Neuronal stem cell (in vitro differentiated cells): Measurements from ENCODE around the gene SVIL. TPM values are rescaled to one million over a fixed set of nuclear protein-coding genes. Genes with fewer than 3 reads are reported as not detected.
A peak's percentile ranks its signal among the peaks of the same experiment; 100 is the strongest.

ENCODE experiments used
- DNase-seq: peaks from one replicate; pipeline ENCODE4 v3.0.0-alpha.2; 2013; ENCODE audit warnings: low spot score
- H2AFZ ChIP-seq: one replicate; pipeline ENCODE4 v1.6.1; 2013; ENCODE audit warnings: mild to moderate bottlenecking, low read length, inconsistent platforms
- H2AK5ac ChIP-seq: 2 replicates; pipeline ENCODE4 v1.6.1; 2013; ENCODE audit warnings: low read depth, mild to moderate bottlenecking, inconsistent platforms, low read length, moderate library complexity, mixed read lengths
- H2BK120ac ChIP-seq: 2 replicates; pipeline ENCODE4 v1.6.1; 2013; ENCODE audit warnings: low read depth, mild to moderate bottlenecking, inconsistent platforms, low read length, moderate library complexity, mixed read lengths
- H2BK12ac ChIP-seq: one replicate; pipeline ENCODE4 v1.6.1; 2013; ENCODE audit warnings: low read length, inconsistent platforms
- H2BK15ac ChIP-seq: 2 replicates; pipeline ENCODE4 v1.6.1; 2013; ENCODE audit warnings: mild to moderate bottlenecking, low read length, inconsistent platforms, mixed read lengths
- H2BK5ac ChIP-seq: one replicate; pipeline ENCODE4 v1.6.1; 2013; ENCODE audit warnings: inconsistent platforms, mild to moderate bottlenecking, low read length, moderate library complexity
- H3K14ac ChIP-seq: one replicate; pipeline ENCODE4 v1.6.1; 2013; ENCODE audit warnings: low read length, inconsistent platforms
- H3K18ac ChIP-seq: 2 replicates; pipeline ENCODE4 v1.6.1; 2013; ENCODE audit warnings: low read length, inconsistent platforms
- H3K23ac ChIP-seq: 2 replicates; pipeline ENCODE4 v1.6.1; 2013; ENCODE audit warnings: low read depth, mild to moderate bottlenecking, mixed read lengths, low read length, inconsistent platforms; ENCODE audit not compliant: poor library complexity
- H3K27ac ChIP-seq: replicated peaks from 3 replicates; pipeline ENCODE4 v1.5.1; 2013; ENCODE audit warnings: low read length, inconsistent platforms
- H3K27me3 ChIP-seq, 3 experiments: 2 replicates each; pipeline ENCODE4 v1.6.1; 2013; ENCODE audit warnings: low read length in 3 of 3, mild to moderate bottlenecking in 2 of 3, inconsistent platforms in 1 of 3, low read depth in 1 of 3, mixed read lengths in 1 of 3, moderate library complexity in 1 of 3; ENCODE audit not compliant: control insufficient read depth in 3 of 3, insufficient read depth in 3 of 3
- H3K36me3 ChIP-seq, 2 donors: replicated peaks in 1 of 2; 2 replicates each; pipeline ENCODE4 v1.6.1; 2013; ENCODE audit warnings: low read length in 2 of 2; ENCODE audit not compliant: control insufficient read depth in 2 of 2, insufficient read depth in 2 of 2
- H3K4ac ChIP-seq: 2 replicates; pipeline ENCODE4 v1.6.1; 2013; ENCODE audit warnings: inconsistent platforms, mild to moderate bottlenecking, low read length, moderate library complexity
- H3K4me1 ChIP-seq, 2 donors: 1 replicate in 1 of 2; 2 replicates in 1 of 2; pipeline ENCODE4 v1.6.1; 2013; ENCODE audit warnings: low read length in 2 of 2, low read depth in 1 of 2; ENCODE audit not compliant: control insufficient read depth in 2 of 2, insufficient read depth in 1 of 2
- H3K4me2 ChIP-seq: one replicate; pipeline ENCODE4 v1.6.1; 2013; ENCODE audit warnings: mild to moderate bottlenecking, low read length, inconsistent platforms; ENCODE audit not compliant: insufficient read depth, poor library complexity, severe bottlenecking
- H3K4me3 ChIP-seq, 2 donors: 2 replicates each; pipeline ENCODE4 v1.5.1; 2013; ENCODE audit warnings: low read length in 2 of 2, mild to moderate bottlenecking in 2 of 2, inconsistent platforms in 1 of 2, moderate library complexity in 1 of 2
- H3K79me1 ChIP-seq: one replicate; pipeline ENCODE4 v1.6.1; 2013; ENCODE audit warnings: low read depth, mild to moderate bottlenecking, inconsistent platforms, low read length, moderate library complexity
- H3K9ac ChIP-seq: one replicate; pipeline ENCODE4 v1.6.1; 2013; ENCODE audit warnings: mild to moderate bottlenecking, low read depth, low read length, inconsistent platforms; ENCODE audit not compliant: poor library complexity
- H3K9me3 ChIP-seq, 2 donors: replicated peaks in 1 of 2; 2 replicates each; pipeline versions ENCODE3 to v1.6.1; 2013; ENCODE audit warnings: low read length in 2 of 2, mild to moderate bottlenecking in 2 of 2, inconsistent platforms in 1 of 2, low read depth in 1 of 2, mixed read lengths in 1 of 2, moderate library complexity in 1 of 2; ENCODE audit not compliant: control insufficient read depth in 2 of 2, insufficient read depth in 1 of 2
- H4K8ac ChIP-seq: one replicate; pipeline ENCODE4 v1.6.1; 2013; ENCODE audit warnings: low read depth, mild to moderate bottlenecking, inconsistent platforms, low read length, moderate library complexity
- H4K91ac ChIP-seq: one replicate; pipeline ENCODE4 v1.6.1; 2013; ENCODE audit warnings: low read length, low read depth, mild to moderate bottlenecking, inconsistent platforms; ENCODE audit not compliant: poor library complexity
- WGBS, 2 donors: extraction: QIAGEN DNeasy Blood & Tissue Kit; methylation state at CpG; one replicate each; pipeline ENCODE4 v1.1.7; 2013; ENCODE audit warnings: missing lambda C conversion rate in 2 of 2, mixed read lengths in 1 of 2; ENCODE audit not compliant: insufficient read length in 2 of 2, insufficient replicate concordance in 1 of 2; ENCODE audit errors: extremely low coverage in 2 of 2; 5-methylcytosine and 5-hydroxymethylcytosine counted together
- polyA plus RNA-seq, 2 experiments: library from polyadenylated mRNA; stranded (reverse); fragments of 200-250 nt; gene quantifications; one replicate each; pipeline ENCODE4 v1.2.3, GENCODE V29; 2013

SVIL gene
- 26.6 TPM for polyA plus RNA-seq (2013, experiment 1 of 2)
- 28.1 TPM for polyA plus RNA-seq (2013, experiment 2 of 2)

DNA sequence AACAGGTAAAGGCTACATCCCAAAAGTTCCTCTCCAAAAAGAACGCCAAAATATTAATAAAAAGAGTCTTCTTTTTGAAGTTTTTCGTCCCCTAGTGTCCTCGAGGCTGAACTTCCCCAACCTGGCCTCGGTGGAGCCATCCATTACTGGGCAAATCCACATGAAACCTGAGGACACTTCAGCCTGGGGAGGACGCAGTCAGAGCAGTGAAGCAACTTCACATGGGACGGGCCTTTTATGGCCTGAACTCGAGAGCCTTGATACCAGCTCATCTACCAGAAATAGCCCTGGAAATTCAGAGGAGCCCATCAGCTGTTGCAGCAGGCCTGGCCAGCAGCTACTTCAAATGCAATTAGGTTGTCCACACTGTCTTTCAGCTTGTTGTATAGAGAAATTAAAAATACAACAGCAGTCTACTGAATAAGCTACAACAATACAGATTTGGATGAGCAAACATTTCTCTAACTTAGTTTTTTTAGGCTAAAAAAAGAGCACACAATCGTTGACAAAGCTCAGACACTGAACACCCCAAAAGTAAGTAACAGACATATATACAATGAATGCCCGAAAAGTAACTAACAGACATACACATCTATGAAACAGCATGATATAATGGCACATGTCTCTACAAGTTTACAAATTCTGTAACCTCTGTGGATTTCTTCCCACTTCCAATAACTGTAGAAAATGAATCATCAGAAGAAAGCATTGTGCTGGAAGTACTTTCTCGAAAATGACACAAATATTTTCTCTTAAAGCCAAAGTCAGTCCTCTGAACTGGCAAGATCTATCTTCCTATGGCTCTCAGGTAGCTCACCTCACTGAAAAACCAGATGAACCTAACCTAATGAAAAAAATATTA, at the start of gene SVIL:
SVIL (minus strand) TSS at position 208 of the 862 bp plus-strand sequence. CDS start 79,913 bp downstream, outside the sequence.
- Histone ChIP-seq H2AFZ (no peak within 1 kb of the TSS), H3K23ac (no peak within 1 kb of the TSS), H3K4me2 (no peak within 1 kb of the TSS), H3K9me3 (no peaks in the 10 kb centered on the region), H2BK12ac (no peak within 1 kb of the TSS), H2AK5ac (no peak within 1 kb of the TSS), H3K18ac (no peak within 1 kb of the TSS), H4K91ac (no peak within 1 kb of the TSS), H3K27me3 (no peaks in the 10 kb centered on the region), H3K9ac (no peak within 1 kb of the TSS), H3K79me1 (peaks cover 4% of the 10 kb centered on the region), H3K27ac (peak within 1 kb of the TSS; percentile 19), H3K4me3 (no peak within 1 kb of the TSS), H3K4me1 (peaks cover 7 to 9% of the 10 kb centered on the region in 2 donors), H4K8ac (no peak within 1 kb of the TSS), H3K36me3 (peaks cover 0 to 2% of the 10 kb centered on the region in 2 donors), H3K4ac (no peak within 1 kb of the TSS), H2BK5ac (no peak within 1 kb of the TSS), H2BK120ac (no peak within 1 kb of the TSS), H2BK15ac (no peak within 1 kb of the TSS), H3K14ac (no peak within 1 kb of the TSS)
- WGBS, 2 donors = no CpG with 5 or more reads among the region's 10 CpGs
- DNase-seq = no peak

- no peak overlapping the region for H3K14ac ChIP-seq
- WGBS, 2 donors = no CpG with 5 or more reads among the region's 9 CpGs
- no peak overlapping the region for H3K4ac ChIP-seq
- no peak overlapping the region for H3K4me3 ChIP-seq
- H2BK120ac ChIP-seq = no peak overlapping the region
- H3K36me3 ChIP-seq = peaks cover 17 to 29% of the 10 kb centered on the region in 2 donors
- peaks cover 0 to 1% of the 10 kb centered on the region in 2 donors for H3K4me1 ChIP-seq
- H3K79me1 ChIP-seq = peaks cover 5% of the 10 kb centered on the region
- no peak overlapping the region for H2BK15ac ChIP-seq
- no peak overlapping the region for H2BK5ac ChIP-seq
- H3K9ac ChIP-seq = no peak overlapping the region
- H3K9me3 ChIP-seq = peaks cover 10 to 16% of the 10 kb centered on the region in 2 donors
- H2AK5ac ChIP-seq = no peak overlapping the region
- H3K23ac ChIP-seq = no peak overlapping the region
- H2BK12ac ChIP-seq = no peak overlapping the region
- no peak overlapping the region for H3K18ac ChIP-seq
- H4K8ac ChIP-seq = no peak overlapping the region
- no peak overlapping the region for H3K27ac ChIP-seq
- H3K27me3 ChIP-seq = no peaks in the 10 kb centered on the region
- H4K91ac ChIP-seq = no peak overlapping the region
- H2AFZ ChIP-seq = no peak overlapping the region
- no peak overlapping the region for H3K4me2 ChIP-seq
- DNase-seq = no peak
These were observed 47.1 kb upstream of the SVIL start for GRCh38 chr10:29681676-29682448.

- Histone ChIP-seq H3K9ac (no peak overlapping the region), H3K27me3 (no peaks in the 10 kb centered on the region), H4K8ac (no peak overlapping the region), H2BK12ac (no peak overlapping the region), H2BK15ac (no peak overlapping the region), H4K91ac (no peak overlapping the region), H3K4me3 (no peak overlapping the region), H2AFZ (no peak overlapping the region), H2BK5ac (no peak overlapping the region), H3K14ac (no peak overlapping the region), H3K4me1 (peaks cover 0 to 1% of the 10 kb centered on the region in 2 donors), H3K9me3 (peaks cover 20 to 31% of the 10 kb centered on the region in 2 donors), H3K36me3 (peaks cover 27 to 28% of the 10 kb centered on the region in 2 donors), H3K23ac (no peak overlapping the region), H3K27ac (no peak overlapping the region), H3K79me1 (peaks cover 5% of the 10 kb centered on the region), H2AK5ac (no peak overlapping the region), H3K4me2 (no peak overlapping the region), H2BK120ac (no peak overlapping the region), H3K4ac (no peak overlapping the region), H3K18ac (no peak overlapping the region)
- no CpG with 5 or more reads among the region's 6 CpGs for WGBS, 2 donors
- DNase-seq = no peak
These were observed 45.3 kb upstream of the SVIL start for GRCh38 chr10:29680091-29680490.

GRCh38 chr10:29676732-29677131, 42.0 kb upstream of the SVIL start:
- peaks cover 23 to 51% of the 10 kb centered on the region in 2 donors for H3K9me3 ChIP-seq

More at GRCh38 chr10:29676732-29677131, 42.0 kb upstream of the SVIL start:
- no peak overlapping the region for H2BK15ac ChIP-seq
- no peak overlapping the region for H3K18ac ChIP-seq
- H2BK120ac ChIP-seq = no peak overlapping the region
- no peak for DNase-seq
- no peak overlapping the region for H3K4me2 ChIP-seq
- H3K4ac ChIP-seq = no peak overlapping the region
- H2AK5ac ChIP-seq = no peak overlapping the region
- no peak overlapping the region for H3K9ac ChIP-seq
- peaks cover 10 to 30% of the 10 kb centered on the region in 2 donors for H3K36me3 ChIP-seq
- WGBS, 2 donors = no CpG with 5 or more reads among the region's 4 CpGs
- H2BK5ac ChIP-seq = no peak overlapping the region
- no peak overlapping the region for H2BK12ac ChIP-seq
- no peak overlapping the region for H4K8ac ChIP-seq
- no peak overlapping the region for H2AFZ ChIP-seq
- no peaks in the 10 kb centered on the region for H3K27me3 ChIP-seq
- H3K4me3 ChIP-seq = no peak overlapping the region
- H3K79me1 ChIP-seq = peaks cover 5% of the 10 kb centered on the region
- no peak overlapping the region for H3K14ac ChIP-seq
- H4K91ac ChIP-seq = no peak overlapping the region
- H3K27ac ChIP-seq = no peak overlapping the region
- H3K23ac ChIP-seq = no peak overlapping the region
- H3K4me1 ChIP-seq = peaks cover 0 to 1% of the 10 kb centered on the region in 2 donors
